Esophagus squamous epithelium (tissue), 5 donors: ENCODE measurements around the gene HECTD2. TPM values are rescaled to one million over a fixed set of nuclear protein-coding genes. Genes with fewer than 3 reads are reported as not detected.

Experiments
- DNase-seq: peaks from one replicate; lab custom pipeline; 2025; lab: John Stamatoyannopoulos, UW
- H3K27ac ChIP-seq, 4 donors: fragments of 200-600 bp; sonication (generic); one replicate each; pipeline ENCODE4 v1.5.1; 2016 to 2019; ENCODE audit warnings: mild to moderate bottlenecking in 1 of 4
- H3K27me3 ChIP-seq, 4 donors: fragments of 200-600 bp; sonication (generic); 1 replicate in 3 of 4; 2 replicates in 1 of 4; pipeline versions ENCODE4 v1.5.1 to v1.6.0; 2017 to 2021; ENCODE audit warnings: antibody characterized with exemption in 1 of 4
- H3K36me3 ChIP-seq, 3 donors: fragments of 200-600 bp; sonication (generic); one replicate each; pipeline ENCODE4 v1.5.1; 2016 to 2019
- H3K4me1 ChIP-seq, 3 donors: fragments of 200-600 bp; sonication (generic); one replicate each; pipeline ENCODE4 v1.5.1; 2017 to 2019
- H3K4me3 ChIP-seq, 4 donors: fragments of 200-600 bp; sonication (generic); 1 replicate in 3 of 4; 2 replicates in 1 of 4; pipeline ENCODE4 v1.5.1; 2016 to 2019; ENCODE audit warnings: mild to moderate bottlenecking in 2 of 4, moderate library complexity in 1 of 4
- H3K9me3 ChIP-seq, 3 donors: fragments of 200-600 bp; sonication (generic); one replicate each; pipeline ENCODE4 v1.5.1; 2016 to 2019
- POLR2A ChIP-seq, 4 donors: fragments of 450-650 bp; IDR thresholded peaks; one replicate each; pipeline ENCODE4 v1.6.1; 2017; ENCODE audit warnings: antibody characterized with exemption in 4 of 4, mild to moderate bottlenecking in 4 of 4, moderate library complexity in 3 of 4
- WGBS, 2 donors: methylation state at CpG; one replicate each; pipeline ENCODE4 v1.1.5; 2018; 5-methylcytosine and 5-hydroxymethylcytosine counted together
- intact Hi-C: fragments of 100-400 bp; cut with DNase I; formaldehyde crosslinking; loops from one replicate; pipeline ENCODE4 v1.15.0; 2022
- total RNA-seq, 4 donors: library from RNA; depleted of rRNA; stranded (reverse); fragments of >200 nt; gene quantifications; one replicate each; pipeline ENCODE4 v1.1.0, GENCODE V29; 2016
- TF ChIP-seq, protein P1 (sequence below), 6 experiments: fragments of 450-650 bp in 4 of 6; fragments of 200-600 bp in 2 of 6; sonication (generic) in 2 of 6; IDR thresholded peaks; one replicate each; pipeline ENCODE4 v1.5.1; 2016 to 2019; ENCODE audit warnings: antibody characterized with exemption in 6 of 6, mild to moderate bottlenecking in 4 of 6, moderate library complexity in 4 of 6
- donor health status: DM: yes; HTN: yes; CAD: no.

HECTD2 gene
- total RNA-seq, 4 donors from 2014 or later = 5.0 to 12.8 (median 6.8) TPM

DNA sequence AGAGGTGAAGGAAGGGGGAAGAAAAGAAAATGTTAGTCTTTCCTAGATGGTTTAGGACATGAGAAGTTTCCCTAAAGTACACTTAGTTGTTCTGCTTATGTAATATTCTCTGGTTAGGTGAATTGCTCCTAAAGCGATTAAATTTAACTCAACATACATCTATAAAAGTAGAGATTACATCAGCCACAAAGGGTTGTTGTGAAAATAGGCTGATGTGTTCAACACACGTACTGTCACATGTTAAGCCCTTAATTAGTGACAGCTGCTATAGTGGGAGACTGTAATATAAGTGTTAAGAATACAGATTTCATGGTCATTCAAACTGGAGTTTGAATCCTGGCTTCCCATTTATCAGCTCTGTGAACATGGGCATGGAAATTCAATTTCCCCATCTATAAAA is 12.8 kb downstream of the HECTD2 start:
- intact Hi-C loops = no loop called here
- DNase-seq = no peak
- Histone ChIP-seq H3K36me3 (no peaks in the 10 kb centered on the region), H3K9me3 (no peaks in the 10 kb centered on the region), H3K27me3 (no peaks in the 10 kb centered on the region), H3K4me1 (peaks cover 0 to 4% (median 0%) of the 10 kb centered on the region in 3 donors), H3K27ac (no peak overlapping the region), H3K4me3 (no peak overlapping the region)
- TF ChIP-seq, protein P1, sequence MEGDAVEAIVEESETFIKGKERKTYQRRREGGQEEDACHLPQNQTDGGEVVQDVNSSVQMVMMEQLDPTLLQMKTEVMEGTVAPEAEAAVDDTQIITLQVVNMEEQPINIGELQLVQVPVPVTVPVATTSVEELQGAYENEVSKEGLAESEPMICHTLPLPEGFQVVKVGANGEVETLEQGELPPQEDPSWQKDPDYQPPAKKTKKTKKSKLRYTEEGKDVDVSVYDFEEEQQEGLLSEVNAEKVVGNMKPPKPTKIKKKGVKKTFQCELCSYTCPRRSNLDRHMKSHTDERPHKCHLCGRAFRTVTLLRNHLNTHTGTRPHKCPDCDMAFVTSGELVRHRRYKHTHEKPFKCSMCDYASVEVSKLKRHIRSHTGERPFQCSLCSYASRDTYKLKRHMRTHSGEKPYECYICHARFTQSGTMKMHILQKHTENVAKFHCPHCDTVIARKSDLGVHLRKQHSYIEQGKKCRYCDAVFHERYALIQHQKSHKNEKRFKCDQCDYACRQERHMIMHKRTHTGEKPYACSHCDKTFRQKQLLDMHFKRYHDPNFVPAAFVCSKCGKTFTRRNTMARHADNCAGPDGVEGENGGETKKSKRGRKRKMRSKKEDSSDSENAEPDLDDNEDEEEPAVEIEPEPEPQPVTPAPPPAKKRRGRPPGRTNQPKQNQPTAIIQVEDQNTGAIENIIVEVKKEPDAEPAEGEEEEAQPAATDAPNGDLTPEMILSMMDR (IDR thresholded peaks at IDR 0.05) = no peak
- TF ChIP-seq POLR2A (IDR thresholded peaks at IDR 0.05) = no peak
- WGBS, 2 donors = 84 to 85% methylated on average over 2 of the region's 2 CpGs

GRCh38 chr10:91424016-91424415 is 13.9 kb downstream of the HECTD2 start:
- H3K27me3 ChIP-seq = no peaks in the 10 kb centered on the region
- no peak for DNase-seq
- H3K4me1 ChIP-seq = peaks cover 0 to 4% (median 0%) of the 10 kb centered on the region in 3 donors
- no peak overlapping the region for H3K27ac ChIP-seq
- no peaks in the 10 kb centered on the region for H3K9me3 ChIP-seq
- no peaks in the 10 kb centered on the region for H3K36me3 ChIP-seq
- TF ChIP-seq POLR2A (IDR thresholded peaks at IDR 0.05) = no peak
- TF ChIP-seq, protein P1 (IDR thresholded peaks at IDR 0.05) = no peak
- 29 to 31% methylated on average over 2 of the region's 2 CpGs for WGBS, 2 donors
- H3K4me3 ChIP-seq = no peak overlapping the region
- intact Hi-C loops = no loop called here

GRCh38 chr10:91432175-91432574 is 22.0 kb downstream of the HECTD2 start:
- 74 to 88% methylated on average over 2 of the region's 2 CpGs for WGBS, 2 donors
- no peak overlapping the region for H3K27ac ChIP-seq

GRCh38 chr10:91433620-91434019 is 23.5 kb downstream of the HECTD2 start:
- TF ChIP-seq POLR2A (IDR thresholded peaks at IDR 0.05) = no peak
- TF ChIP-seq, protein P1 (IDR thresholded peaks at IDR 0.05) = no peak
- no peaks in the 10 kb centered on the region for H3K27me3 ChIP-seq
- H3K9me3 ChIP-seq = no peaks in the 10 kb centered on the region
- H3K36me3 ChIP-seq = peaks cover 0 to 31% (median 0%) of the 10 kb centered on the region in 3 donors
- no peak overlapping the region for H3K27ac ChIP-seq
- intact Hi-C loops = no loop called here
- WGBS, 2 donors = 66 to 82% methylated on average over 2 of the region's 2 CpGs
- no peaks in the 10 kb centered on the region for H3K4me1 ChIP-seq
- H3K4me3 ChIP-seq = no peak overlapping the region
- DNase-seq = no peak

More at GRCh38 chr10:91432175-91432574, 22.0 kb downstream of the HECTD2 start:
- DNase-seq = no peak
- TF ChIP-seq, protein P1 (IDR thresholded peaks at IDR 0.05) = no peak
- no peak for TF ChIP-seq POLR2A (IDR thresholded peaks at IDR 0.05)
- no peaks in the 10 kb centered on the region for H3K27me3 ChIP-seq
- intact Hi-C loops = no loop called here
- no peak overlapping the region for H3K4me3 ChIP-seq
- peaks cover 0 to 24% (median 0%) of the 10 kb centered on the region in 3 donors for H3K36me3 ChIP-seq
- no peaks in the 10 kb centered on the region for H3K4me1 ChIP-seq
- no peaks in the 10 kb centered on the region for H3K9me3 ChIP-seq

- H3K36me3 ChIP-seq = peaks cover 0 to 32% (median 0%) of the 10 kb centered on the region in 3 donors
- TF ChIP-seq, protein P1 (IDR thresholded peaks at IDR 0.05) = no peak
- TF ChIP-seq POLR2A (IDR thresholded peaks at IDR 0.05) = no peak
- DNase-seq = no peak
- 53 to 59% methylated on average over 1 of the region's 1 CpG for WGBS, 2 donors
- H3K27me3 ChIP-seq = no peaks in the 10 kb centered on the region
- intact Hi-C loops = no loop called here
- no peak overlapping the region for H3K27ac ChIP-seq
- H3K4me3 ChIP-seq = no peak overlapping the region
- H3K4me1 ChIP-seq = no peaks in the 10 kb centered on the region
- H3K9me3 ChIP-seq = no peaks in the 10 kb centered on the region
Measured at GRCh38 chr10:91434041-91434440, 23.9 kb downstream of the HECTD2 start.
